H1 (cell line): ENCODE results near the gene COL8A2. TPM values are rescaled to one million over a fixed set of nuclear protein-coding genes. Genes with fewer than 3 reads are reported as not detected.

Experiments used
- CTCF ChIA-PET: fragments of 300-600 bp; sonication (Branson Sonifier 250); formaldehyde crosslinking; loops from one replicate; lab custom pipeline; 2021; ENCODE audit not compliant: partially characterized antibody; lab: Charles Lee
- POLR2A ChIA-PET: fragments of 300-600 bp; sonication (Branson Sonifier 250); formaldehyde crosslinking; loops from one replicate; lab custom pipeline; 2021; ENCODE audit warnings: inconsistent platforms; ENCODE audit not compliant: partially characterized antibody; lab: Charles Lee
- DNase-seq, 2 experiments: peaks; one replicate each; pipeline versions ENCODE4 v3.0.0 to v3.0.0-alpha.2; 2010 to 2022; ENCODE audit warnings: low spot score in 2 of 2, low read depth in 1 of 2, mixed read lengths in 1 of 2
- FAIRE-seq: peaks from 2 replicates; lab custom pipeline; 2011; peaks lifted over from hg19 to GRCh38; lab: Jason Lieb, UNC
- H2AFZ ChIP-seq: 2 replicates; pipeline ENCODE4 v1.8.1; 2012; ENCODE audit warnings: low read length, inconsistent platforms
- H2AK5ac ChIP-seq: 2 replicates; pipeline ENCODE4 v1.6.1; 2013; ENCODE audit warnings: low read depth, low read length
- H2BK120ac ChIP-seq: replicated peaks from 2 replicates; pipeline ENCODE3; 2013; ENCODE audit warnings: low read depth, low read length, inconsistent platforms
- H2BK12ac ChIP-seq: 2 replicates; pipeline ENCODE4 v1.6.1; 2013; ENCODE audit warnings: low read depth, low read length
- H2BK15ac ChIP-seq: 2 replicates; pipeline ENCODE4 v1.6.1; 2013; ENCODE audit warnings: low read length
- H2BK20ac ChIP-seq: 2 replicates; pipeline ENCODE4 v1.6.1; 2013; ENCODE audit warnings: low read length
- H2BK5ac ChIP-seq: 2 replicates; pipeline ENCODE4 v1.6.1; 2013; ENCODE audit warnings: low read depth, low read length
- H3K14ac ChIP-seq: 2 replicates; pipeline ENCODE4 v1.6.1; 2013; ENCODE audit warnings: inconsistent platforms; ENCODE audit not compliant: insufficient read length
- H3K18ac ChIP-seq: 2 replicates; pipeline ENCODE4 v1.6.1; 2013; ENCODE audit warnings: low read length; ENCODE audit errors: extremely low read depth
- H3K23ac ChIP-seq: 2 replicates; pipeline ENCODE4 v1.6.1; 2013; ENCODE audit warnings: inconsistent platforms; ENCODE audit not compliant: insufficient read length
- H3K23me2 ChIP-seq: 2 replicates; pipeline ENCODE4 v1.6.1; 2013; ENCODE audit warnings: low read depth, low read length
- H3K27ac ChIP-seq: 2 replicates; pipeline ENCODE4 v1.6.1; 2011; ENCODE audit warnings: low read depth, low read length, inconsistent platforms
- H3K27me3 ChIP-seq, 4 experiments: replicated peaks in 1 of 4; 1 replicate in 1 of 4; 2 replicates in 3 of 4; pipeline versions ENCODE4 v1.6.1 to v1.8.1; 2011 to 2013; ENCODE audit warnings: low read length in 3 of 4, mild to moderate bottlenecking in 3 of 4, inconsistent platforms in 2 of 4, mixed read lengths in 2 of 4, moderate library complexity in 1 of 4; ENCODE audit not compliant: control insufficient read depth in 3 of 4, insufficient read depth in 3 of 4; ENCODE audit errors: extremely low read depth in 1 of 4
- H3K36me3 ChIP-seq, 4 experiments: 2 replicates each; pipeline versions ENCODE4 v1.6.1 to v1.8.1; 2011 to 2013; ENCODE audit warnings: mild to moderate bottlenecking in 4 of 4, low read length in 3 of 4, moderate library complexity in 2 of 4, control low read depth in 1 of 4, inconsistent platforms in 1 of 4; ENCODE audit not compliant: insufficient read depth in 4 of 4, control insufficient read depth in 2 of 4
- H3K4ac ChIP-seq: replicated peaks from 2 replicates; pipeline ENCODE3; 2013; ENCODE audit warnings: low read length, low read depth, mixed read lengths, inconsistent platforms; ENCODE audit not compliant: insufficient read length
- H3K4me1 ChIP-seq, 4 experiments: replicated peaks in 1 of 4; 1 replicate in 1 of 4; 2 replicates in 3 of 4; pipeline versions ENCODE4 v1.6.1 to v1.8.1; 2011 to 2013; ENCODE audit warnings: low read length in 3 of 4, inconsistent platforms in 2 of 4, mixed read lengths in 1 of 4; ENCODE audit not compliant: insufficient read depth in 4 of 4, control insufficient read depth in 3 of 4
- H3K4me2 ChIP-seq, 2 experiments: 2 replicates each; pipeline versions ENCODE4 v1.6.1 to v1.8.1; 2011 to 2013; ENCODE audit warnings: low read depth in 2 of 2, low read length in 2 of 2, control low read depth in 1 of 2, inconsistent platforms in 1 of 2, mild to moderate bottlenecking in 1 of 2; ENCODE audit not compliant: insufficient read depth in 1 of 2
- H3K4me3 ChIP-seq, 4 experiments: fragments of 200-600, 300-600 bp in 1 of 4; sonication (generic), shearing (Covaris generic), sonication (Bioruptor Twin) in 1 of 4; 2 replicates each; pipeline versions ENCODE4 v1.5.1 to v1.8.1; 2011 to 2016; ENCODE audit warnings: low read length in 4 of 4, low read depth in 3 of 4, control low read depth in 2 of 4, inconsistent platforms in 2 of 4, mild to moderate bottlenecking in 2 of 4, mixed read lengths in 1 of 4, moderate library complexity in 1 of 4; ENCODE audit not compliant: insufficient read depth in 2 of 4; ENCODE audit errors: extremely low read depth in 1 of 4
- H3K56ac ChIP-seq: replicated peaks from 2 replicates; pipeline ENCODE3; 2013; ENCODE audit warnings: low read depth, mild to moderate bottlenecking, mixed read lengths, low read length, inconsistent platforms; ENCODE audit not compliant: insufficient read length
- H3K79me1 ChIP-seq: 2 replicates; pipeline ENCODE4 v1.6.1; 2013; ENCODE audit warnings: low read depth, low read length, control low read depth
- H3K79me2 ChIP-seq, 2 experiments: 2 replicates each; pipeline versions ENCODE4 v1.6.1 to v1.8.1; 2012 to 2013; ENCODE audit warnings: low read length in 2 of 2, mild to moderate bottlenecking in 2 of 2, inconsistent platforms in 1 of 2; ENCODE audit not compliant: insufficient read depth in 2 of 2, control insufficient read depth in 1 of 2
- H3K9ac ChIP-seq, 4 experiments: replicated peaks in 1 of 4; 1 replicate in 1 of 4; 2 replicates in 3 of 4; pipeline versions ENCODE4 v1.6.1 to v1.8.1; 2011 to 2013; ENCODE audit warnings: low read depth in 3 of 4, low read length in 3 of 4, control low read depth in 2 of 4, mild to moderate bottlenecking in 2 of 4, moderate library complexity in 2 of 4, inconsistent platforms in 1 of 4; ENCODE audit errors: extremely low read depth in 1 of 4
- H3K9me3 ChIP-seq, 2 experiments: 2 replicates each; pipeline versions ENCODE4 v1.6.1 to v1.8.1; 2012 to 2013; ENCODE audit warnings: mild to moderate bottlenecking in 2 of 2, moderate library complexity in 2 of 2, control low read depth in 1 of 2, inconsistent platforms in 1 of 2, low read depth in 1 of 2, low read length in 1 of 2, mixed read lengths in 1 of 2; ENCODE audit not compliant: insufficient read depth in 2 of 2
- H4K20me1 ChIP-seq, 2 experiments: replicated peaks in 1 of 2; 2 replicates each; pipeline versions ENCODE3 to v1.8.1; 2011 to 2013; ENCODE audit warnings: inconsistent platforms in 2 of 2, low read length in 2 of 2, mild to moderate bottlenecking in 1 of 2; ENCODE audit not compliant: insufficient read depth in 2 of 2, control insufficient read depth in 1 of 2
- H4K5ac ChIP-seq: 2 replicates; pipeline ENCODE4 v1.6.1; 2013; ENCODE audit warnings: low read length, low read depth, mixed read lengths, inconsistent platforms; ENCODE audit not compliant: insufficient read length
- H4K8ac ChIP-seq: 2 replicates; pipeline ENCODE4 v1.8.0; 2013; ENCODE audit warnings: mild to moderate bottlenecking, moderate library complexity, low read length, inconsistent platforms; ENCODE audit not compliant: insufficient read depth; ENCODE audit errors: extremely low read depth
- H4K91ac ChIP-seq: replicated peaks from 2 replicates; pipeline ENCODE3; 2013; ENCODE audit warnings: low read length, mixed read lengths, inconsistent platforms; ENCODE audit not compliant: insufficient read length
- ATF3 ChIP-seq: IDR thresholded peaks from 2 replicates; pipeline ENCODE4 v1.6.1; 2011; ENCODE audit warnings: low read depth, mild to moderate bottlenecking, low read length; ENCODE audit not compliant: insufficient read depth
- JUND ChIP-seq: IDR thresholded peaks from 2 replicates; pipeline ENCODE4 v1.6.1; 2011; ENCODE audit warnings: mild to moderate bottlenecking, improper control_type of control experiment, low read length
- KDM1A ChIP-seq: fragments of 200-600, 300-600 bp; sonication (generic); IDR thresholded peaks from 2 replicates; pipeline ENCODE4 v1.7.1; 2016; ENCODE audit warnings: mild to moderate bottlenecking, low read length, borderline replicate concordance
- KDM4A ChIP-seq: IDR thresholded peaks from one replicate; pipeline ENCODE4 v1.7.1; 2012; ENCODE audit warnings: low read depth, mild to moderate bottlenecking, moderate library complexity, low read length, inconsistent platforms; ENCODE audit not compliant: severe bottlenecking
- MAFK ChIP-seq: IDR thresholded peaks from 2 replicates; pipeline ENCODE4 v1.6.1; 2012; ENCODE audit warnings: low read depth, mild to moderate bottlenecking, improper control_type of control experiment, low read length
- POLR2A ChIP-seq, 2 experiments: IDR thresholded peaks; 1 replicate in 1 of 2; 2 replicates in 1 of 2; pipeline ENCODE4 v1.6.1; 2011; ENCODE audit warnings: low read depth in 2 of 2, low read length in 2 of 2, mild to moderate bottlenecking in 2 of 2; ENCODE audit errors: control extremely low read depth in 1 of 2
- RNF2 ChIP-seq: fragments of 200-900, 300-1000 bp; sonication (generic); IDR thresholded peaks from 2 replicates; pipeline ENCODE4 v1.7.1; 2016; ENCODE audit warnings: borderline replicate concordance, low read depth, mild to moderate bottlenecking, antibody characterized with exemption, low read length; ENCODE audit not compliant: poor library complexity, severe bottlenecking; ENCODE audit errors: missing control alignments
- SIRT6 ChIP-seq: IDR thresholded peaks from one replicate; pipeline ENCODE4 v1.7.1; 2012; ENCODE audit warnings: low read length, inconsistent platforms
- SRF ChIP-seq: IDR thresholded peaks from 2 replicates; pipeline ENCODE4 v1.6.1; 2011; ENCODE audit warnings: mild to moderate bottlenecking, low read depth, low read length, moderate library complexity
- YY1 ChIP-seq: IDR thresholded peaks from 2 replicates; pipeline ENCODE4 v1.6.1; 2011; ENCODE audit warnings: low read depth, mild to moderate bottlenecking, low read length
- WGBS, 2 experiments: shearing (Covaris generic) in 1 of 2; methylation state at CpG; one replicate each; pipeline versions ENCODE4 v1.1.6 to v1.1.7; 2013 to 2015; ENCODE audit warnings: low lambda C conversion rate in 2 of 2, mixed read lengths in 2 of 2, inconsistent platforms in 1 of 2, low coverage in 1 of 2, missing lambda C conversion rate in 1 of 2; ENCODE audit not compliant: insufficient replicate concordance in 2 of 2, insufficient coverage in 1 of 2, insufficient read length in 1 of 2; ENCODE audit errors: extremely low coverage in 1 of 2, missing lambda C conversion rate in 1 of 2; 5-methylcytosine and 5-hydroxymethylcytosine counted together
- polyA plus RNA-seq, 7 experiments: library from polyadenylated mRNA; depleted of rRNA in 3 of 7; stranded (reverse) in 5 of 7; unstranded in 2 of 7; fragments of >200 nt in 5 of 7; fragments of 200-250 nt in 2 of 7; gene quantifications; 1 replicate in 5 of 7; 2 replicates in 1 of 7; 4 replicates in 1 of 7; pipeline versions ENCODE4 v1.2.1 to v1.2.3, GENCODE V29; 2011 to 2013; ENCODE audit warnings: missing spikeins in 2 of 7, mixed read lengths in 2 of 7
- total RNA-seq: library from RNA; stranded (reverse); fragmentation: NEBNext Ultra II Directional; extraction: Animal tissue kit (Norgen Biotek cat#: 25700); gene quantifications from 2 replicates; pipeline ENCODE4 v1.2.1, GENCODE V29; 2021

COL8A2 gene
- total and polyA plus RNA-seq, 2 of the 8 experiments (the other 6 are each of a cell fraction or from before 2014, with no cell fraction given), result 2.1 to 2.8 TPM

GRCh38 chr1:36092166-36092797, 32.7 kb downstream of the COL8A2 start:
- Histone ChIP-seq H3K4me3 (no peak overlapping the region), H3K23me2 (peaks cover 7% of the 10 kb centered on the region; the same call in 1 of the 2 replicates), H3K79me2 (peaks cover 0 to 15% of the 10 kb centered on the region in 2 experiments; a peak in 2 of 4 replicates), H3K27ac (no peak overlapping the region), H3K4me1 (peaks cover 0 to 17% (median 14%) of the 10 kb centered on the region in 4 experiments; a peak in 5 of 7 replicates), H2BK20ac (no peak overlapping the region), H2AFZ (no peak overlapping the region), H2BK15ac (no peak overlapping the region), H4K91ac (no peak overlapping the region), H3K9me3 (no peaks in the 10 kb centered on the region), H4K8ac (no peak overlapping the region), H3K14ac (no peak overlapping the region), H2AK5ac (no peak overlapping the region), H2BK5ac (no peak overlapping the region), H3K23ac (no peak overlapping the region), H3K79me1 (peaks cover 5% of the 10 kb centered on the region; the same call in 1 of the 2 replicates), H3K9ac (no peak overlapping the region), H3K18ac (no peak overlapping the region), H4K5ac (no peak overlapping the region), H2BK12ac (no peak overlapping the region), H3K27me3 (no peaks in the 10 kb centered on the region), H3K36me3 (peaks cover 23 to 38% (median 33%) of the 10 kb centered on the region in 4 experiments), H3K4me2 (no peak overlapping the region), H3K56ac (no peak overlapping the region), H4K20me1 (peaks cover 0 to 10% of the 10 kb centered on the region in 2 experiments), H3K4ac (no peak overlapping the region), H2BK120ac (no peak overlapping the region)
- no peak for FAIRE-seq
- TF ChIP-seq KDM1A (no peak), ATF3 (no peak), JUND (no peak), RNF2 (no peak), SRF (no peak), YY1 (no peak), POLR2A (IDR thresholded peaks at IDR 0.05; ENCODE audit: control extremely low read depth in 1 of 2, low read depth in 2 of 2, low read length in 2 of 2) (no peak), SIRT6 (no peak), MAFK (no peak), KDM4A (no peak)
- ChIA-PET CTCF (interaction anchor here (1.2 to 32.6 kb wide), 4 partner anchors 45 to 70 kb away, joined by 3 to 738 read pairs (median 3); partner anchors contain the start of gene TRAPPC3), POLR2A (no interaction called here)
- WGBS, 2 experiments, result 86% methylated on average over 17 of the region's 17 CpGs; no CpG with 5 or more reads in 1 of the 2 experiments
- DNase-seq, result no peak
